GM12891 (cell line): ENCODE data around the gene SLC9A4.

Experiments
- POLR2A ChIP-seq: IDR thresholded peaks from 2 replicates; pipeline ENCODE4 v1.6.1; 2011; ENCODE audit warnings: low read depth, low read length, control low read depth
- TAF1 ChIP-seq: IDR thresholded peaks from 2 replicates; pipeline ENCODE4 v1.6.1; 2011; ENCODE audit warnings: low read depth, low read length, control low read depth

DNA sequence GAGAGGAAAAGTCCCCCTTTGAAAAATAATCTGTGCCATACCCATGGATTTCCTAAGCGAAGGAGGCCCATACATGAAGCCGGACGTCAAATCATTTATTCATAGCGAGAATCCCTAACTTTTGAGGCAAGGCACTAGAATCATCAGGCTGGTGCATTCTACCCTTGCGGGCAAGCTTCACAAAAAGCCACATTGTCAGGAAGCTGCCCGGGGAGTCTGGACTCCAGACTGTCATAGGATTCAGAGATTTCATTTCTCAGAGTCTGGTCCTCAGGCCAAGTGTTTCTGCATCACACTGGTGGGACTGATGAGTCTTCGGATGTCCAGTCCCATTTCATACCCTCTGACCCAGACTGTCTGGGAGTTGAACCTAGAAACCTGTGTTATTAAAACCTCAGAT lies 8.9 kb downstream of the SLC9A4 start:
- TF ChIP-seq TAF1: no peak
- TF ChIP-seq POLR2A: no peak
